PFSK-1 (cell line): ENCODE measurements around the gene ARHGAP5.

Source experiments
- FOXP2 ChIP-seq: optimal IDR thresholded peaks from 2 replicates; pipeline ENCODE3; 2011; ENCODE audit warnings: borderline replicate concordance, control low read depth, inconsistent platforms; ENCODE audit not compliant: insufficient read depth; ENCODE audit errors: extremely low read length, extremely low read depth
- POLR2AphosphoS5 ChIP-seq: IDR thresholded peaks from 2 replicates; pipeline ENCODE4 v1.6.1; 2012; ENCODE audit warnings: low read depth, mild to moderate bottlenecking, control low read depth, low read length, moderate library complexity
- REST ChIP-seq, 2 experiments: IDR thresholded peaks; 2 replicates each; pipeline versions ENCODE4 v1.6.1 to v1.8.0; 2011 to 2012; ENCODE audit warnings: low read depth in 2 of 2, low read length in 2 of 2, control low read depth in 1 of 2, inconsistent platforms in 1 of 2, mild to moderate bottlenecking in 1 of 2, moderate library complexity in 1 of 2; ENCODE audit not compliant: insufficient read depth in 1 of 2
- SIN3A ChIP-seq: IDR thresholded peaks from 2 replicates; pipeline ENCODE4 v1.6.1; 2012; ENCODE audit warnings: mild to moderate bottlenecking, low read length, moderate library complexity, borderline replicate concordance; ENCODE audit not compliant: insufficient read depth
- TAF1 ChIP-seq: IDR thresholded peaks from 2 replicates; pipeline ENCODE4 v1.6.1; 2012; ENCODE audit warnings: low read length, control low read depth, borderline replicate concordance; ENCODE audit not compliant: insufficient read depth

ARHGAP5 gene

GRCh38 chr14:32081901-32082300, 4.8 kb downstream of the ARHGAP5 start:
- TF ChIP-seq TAF1: no peak
- TF ChIP-seq REST (IDR thresholded peaks at IDR 0.05; ENCODE audit: insufficient read depth in 1 of 2, low read depth in 2 of 2, low read length in 2 of 2): no peak
- TF ChIP-seq SIN3A: no peak
- TF ChIP-seq POLR2AphosphoS5: no peak

GRCh38 chr14:32083315-32083624, 6.2 kb downstream of the ARHGAP5 start:
- no peak for TF ChIP-seq FOXP2
- TF ChIP-seq TAF1: no peak
- TF ChIP-seq SIN3A: no peak
- TF ChIP-seq POLR2AphosphoS5: no peak
- no peak for TF ChIP-seq REST (IDR thresholded peaks at IDR 0.05; ENCODE audit: insufficient read depth in 1 of 2, low read depth in 2 of 2, low read length in 2 of 2)

- no peak for TF ChIP-seq SIN3A
- TF ChIP-seq TAF1: no peak
- TF ChIP-seq REST (IDR thresholded peaks at IDR 0.05; ENCODE audit: insufficient read depth in 1 of 2, low read depth in 2 of 2, low read length in 2 of 2): no peak
- TF ChIP-seq POLR2AphosphoS5: no peak
- no peak for TF ChIP-seq FOXP2
Observed at GRCh38 chr14:32083789-32084188, 6.7 kb downstream of the ARHGAP5 start.

GRCh38 chr14:32085182-32085844, 8.2 kb downstream of the ARHGAP5 start:
- TF ChIP-seq TAF1 (no peak), POLR2AphosphoS5 (no peak), FOXP2 (no peak), REST (IDR thresholded peaks at IDR 0.05; ENCODE audit: insufficient read depth in 1 of 2, low read depth in 2 of 2, low read length in 2 of 2) (no peak)

GRCh38 chr14:32085845-32086383, 8.8 kb downstream of the ARHGAP5 start:
- TF ChIP-seq TAF1 (no peak), SIN3A (no peak), REST (IDR thresholded peaks at IDR 0.05; ENCODE audit: insufficient read depth in 1 of 2, low read depth in 2 of 2, low read length in 2 of 2) (no peak), POLR2AphosphoS5 (no peak), FOXP2 (no peak)
